Measurements from ENCODE around the gene ARID2. TPM values are rescaled to one million over a fixed set of nuclear protein-coding genes. Genes with fewer than 3 reads are reported as not detected.

Gene ARID2
- total RNA-seq, 2 donors from 2014 or later = 26.8 to 29.1 TPM

GRCh38 chr12:45721954-45722353 is 7.6 kb upstream of the ARID2 start:
- no peaks in the 10 kb centered on the region for H3K36me3 ChIP-seq
- H3K27ac ChIP-seq = no peak overlapping the region
- DNase-seq = no peak
- intact Hi-C loops (cut with DNase I) = no loop called here
- no peak overlapping the region for H3K9ac ChIP-seq (ENCODE audit: low read depth in 2 of 2, low read length in 2 of 2)
- H3K9me3 ChIP-seq = no peaks in the 10 kb centered on the region
- H3K4me1 ChIP-seq = peaks cover 8% of the 10 kb centered on the region
- no peak overlapping the region for H3K4me3 ChIP-seq
- TF ChIP-seq CTCF (IDR thresholded peaks at IDR 0.05) = no peak
- H3K27me3 ChIP-seq = no peaks in the 10 kb centered on the region

- Histone ChIP-seq H3K4me3 (peak overlapping the region; percentile 78), H3K27me3 (no peaks in the 10 kb centered on the region), H3K4me1 (peaks cover 8% of the 10 kb centered on the region), H3K27ac (peak overlapping the region; percentile 99), H3K9ac (ENCODE audit: low read depth in 2 of 2, low read length in 2 of 2) (peak overlapping the region in 1 of 2 donors; percentile 98), H3K9me3 (no peaks in the 10 kb centered on the region), H3K36me3 (no peaks in the 10 kb centered on the region)
- intact Hi-C loops (cut with DNase I) = no loop called here
- DNase-seq = peak; percentile 58
- peak; percentile 74 for TF ChIP-seq CTCF (IDR thresholded peaks at IDR 0.05)
These were observed 3.6 kb upstream of the ARID2 start for GRCh38 chr12:45725631-45726602.

GRCh38 chr12:45726603-45727300 is 2.8 kb upstream of the ARID2 start:
- intact Hi-C loops (cut with DNase I) = no loop called here
- Histone ChIP-seq H3K4me1 (peaks cover 8% of the 10 kb centered on the region), H3K27me3 (no peaks in the 10 kb centered on the region), H3K9me3 (no peaks in the 10 kb centered on the region), H3K4me3 (peak overlapping the region; percentile 78), H3K27ac (peak overlapping the region; percentile 99), H3K36me3 (no peaks in the 10 kb centered on the region), H3K9ac (ENCODE audit: low read depth in 2 of 2, low read length in 2 of 2) (peak overlapping the region; percentile 91 to 98)
- peak; percentile 67 for DNase-seq
- no peak for TF ChIP-seq CTCF (IDR thresholded peaks at IDR 0.05)

- intact Hi-C loops (cut with DNase I) = no loop called here
These were observed 2.1 kb upstream of the ARID2 start for GRCh38 chr12:45727301-45727979.

More at GRCh38 chr12:45727301-45727979, 2.1 kb upstream of the ARID2 start:
- Histone ChIP-seq H3K4me3 (peak overlapping the region; percentile 78), H3K9ac (ENCODE audit: low read depth in 2 of 2, low read length in 2 of 2) (peak overlapping the region; percentile 91 to 98), H3K36me3 (no peaks in the 10 kb centered on the region), H3K27me3 (no peaks in the 10 kb centered on the region), H3K9me3 (no peaks in the 10 kb centered on the region), H3K27ac (peak overlapping the region; percentile 99), H3K4me1 (peaks cover 8% of the 10 kb centered on the region)
- TF ChIP-seq CTCF (IDR thresholded peaks at IDR 0.05) = no peak
- peak; percentile 93 for DNase-seq

All from colonic mucosa (tissue), 4 donors.